ENCODE measurements around the gene PSKH1.
"Not testable (repeated sequence)": the region's sequence is repeated elsewhere in the genome, so short reads cannot be mapped to it uniquely, and the experiment has no call there.

Gene PSKH1

DNA sequence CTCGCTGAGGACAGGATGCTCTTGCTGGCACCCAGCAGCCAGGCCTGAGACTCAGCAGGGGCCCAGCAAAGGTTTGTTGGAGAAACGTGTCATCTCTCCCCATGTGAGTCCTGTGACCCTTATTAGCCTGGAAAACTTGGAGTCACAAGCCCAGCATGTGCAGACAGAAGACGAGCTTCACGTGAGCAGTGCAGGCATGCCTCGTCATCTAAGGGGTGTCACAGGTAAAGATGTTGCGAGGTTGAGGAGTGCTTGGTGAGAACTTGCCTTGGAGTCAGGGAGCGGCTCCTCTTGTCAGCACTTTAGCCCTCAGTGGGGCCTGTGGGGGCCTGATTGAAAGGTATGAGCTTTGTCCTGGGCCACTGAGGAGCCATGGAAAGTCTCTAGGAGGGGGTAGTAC lies 40.8 kb downstream of the PSKH1 start:
- Mint-ChIP-seq H3K4me3 (peak overlapping the region; percentile 100), H3K27me3 (no peaks in the 10 kb centered on the region)
- DNase-seq = no peak

GRCh38 chr16:67934306-67935100 lies 41.4 kb downstream of the PSKH1 start:
- peaks cover 41% of the 10 kb centered on the region for H3K36me3 Mint-ChIP-seq (ENCODE audit: low read depth)
- H3K4me3 Mint-ChIP-seq = peak overlapping the region; percentile 100
- H3K27me3 Mint-ChIP-seq = no peaks in the 10 kb centered on the region
- peak overlapping the region; percentile 100 for H3K27ac Mint-ChIP-seq
- H3K4me1 Mint-ChIP-seq = peaks cover 31% of the 10 kb centered on the region
- no peaks in the 10 kb centered on the region for H3K9me3 Mint-ChIP-seq
- ATAC-seq (no peak), DNase-seq (no peak)

More for the DNA sequence above, 40.8 kb downstream of the PSKH1 start:
- no peaks in the 10 kb centered on the region for H3K9me3 Mint-ChIP-seq
- ATAC-seq = no peak
- H3K27ac Mint-ChIP-seq = peak overlapping the region; percentile 100
- peaks cover 41% of the 10 kb centered on the region for H3K36me3 Mint-ChIP-seq (ENCODE audit: low read depth)
- H3K4me1 Mint-ChIP-seq = peaks cover 24% of the 10 kb centered on the region

GRCh38 chr16:67935101-67935401 lies 42.0 kb downstream of the PSKH1 start:
- no peaks in the 10 kb centered on the region for H3K27me3 Mint-ChIP-seq
- peak overlapping the region; percentile 100 for H3K4me3 Mint-ChIP-seq
- DNase-seq (no peak), ATAC-seq (no peak)
- peak overlapping the region; percentile 100 for H3K27ac Mint-ChIP-seq
- peaks cover 36% of the 10 kb centered on the region for H3K4me1 Mint-ChIP-seq
- peaks cover 41% of the 10 kb centered on the region for H3K36me3 Mint-ChIP-seq (ENCODE audit: low read depth)
- no peaks in the 10 kb centered on the region for H3K9me3 Mint-ChIP-seq

- H3K36me3 Mint-ChIP-seq (ENCODE audit: low read depth) = peaks cover 41% of the 10 kb centered on the region
- peaks cover 41% of the 10 kb centered on the region for H3K4me1 Mint-ChIP-seq
- no peaks in the 10 kb centered on the region for H3K27me3 Mint-ChIP-seq
- peak overlapping the region; percentile 100 for H3K27ac Mint-ChIP-seq
- H3K9me3 Mint-ChIP-seq = no peaks in the 10 kb centered on the region
- ATAC-seq = peak; percentile 91
- peak; percentile 96 for DNase-seq
- peak overlapping the region; percentile 100 for H3K4me3 Mint-ChIP-seq
These were observed 42.5 kb downstream of the PSKH1 start for GRCh38 chr16:67935402-67936123.

GRCh38 chr16:67936124-67936879 lies 43.2 kb downstream of the PSKH1 start, which contains the start of gene PSMB10:
Gene PSMB10, minus strand, starts transcription at chr16:67936850. Its CDS starts 101 bp downstream, at chr16:67936749.
- peak; percentile 61 for DNase-seq
- peaks cover 41% of the 10 kb centered on the region for H3K36me3 Mint-ChIP-seq (ENCODE audit: low read depth)
- peak within 1 kb of the TSS; percentile 100 for H3K4me3 Mint-ChIP-seq
- peaks cover 41% of the 10 kb centered on the region for H3K4me1 Mint-ChIP-seq
- H3K9me3 Mint-ChIP-seq = no peaks in the 10 kb centered on the region
- H3K27ac Mint-ChIP-seq = peak within 1 kb of the TSS; percentile 100
- ATAC-seq = peak; percentile 11
- H3K27me3 Mint-ChIP-seq = no peaks in the 10 kb centered on the region

- Mint-ChIP-seq H3K4me3 (peak overlapping the region; percentile 100), H3K9me3 (no peaks in the 10 kb centered on the region), H3K36me3 (ENCODE audit: low read depth) (peaks cover 40% of the 10 kb centered on the region), H3K4me1 (peaks cover 47% of the 10 kb centered on the region), H3K27ac (peak overlapping the region; percentile 100), H3K27me3 (no peaks in the 10 kb centered on the region)
- DNase-seq (peak; percentile 74), ATAC-seq (peak; percentile 44)
These were observed 44.0 kb downstream of the PSKH1 start for GRCh38 chr16:67936880-67937605.

DNA sequence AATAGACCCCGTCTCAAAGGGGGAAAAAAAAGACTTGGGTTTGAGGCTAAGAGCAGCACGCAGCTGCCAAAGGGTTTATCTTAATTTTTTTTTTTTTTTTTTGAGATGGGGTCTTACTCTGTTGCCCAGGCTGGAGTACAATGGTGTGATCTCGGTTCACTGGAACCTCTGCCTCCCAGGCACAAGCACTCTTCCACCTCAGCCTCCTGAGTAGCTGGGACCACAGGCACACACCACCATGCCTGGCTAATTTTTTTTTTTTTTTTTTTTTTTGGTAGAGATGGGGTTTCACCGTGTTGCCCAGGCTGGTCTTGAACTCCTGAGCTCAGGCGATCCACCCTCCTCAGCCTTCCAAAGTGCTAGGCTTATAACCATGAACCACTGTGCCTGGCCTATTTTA lies 44.7 kb downstream of the PSKH1 start:
- peaks cover 49% of the 10 kb centered on the region for H3K4me1 Mint-ChIP-seq
- DNase-seq, ATAC-seq, H3K9me3 Mint-ChIP-seq, H3K27me3 Mint-ChIP-seq: not testable (repeated sequence)
- H3K36me3 Mint-ChIP-seq (ENCODE audit: low read depth) = peaks cover 37% of the 10 kb centered on the region
- peak overlapping the region; percentile 100 for H3K27ac Mint-ChIP-seq
- H3K4me3 Mint-ChIP-seq = peak overlapping the region; percentile 100

DNA sequence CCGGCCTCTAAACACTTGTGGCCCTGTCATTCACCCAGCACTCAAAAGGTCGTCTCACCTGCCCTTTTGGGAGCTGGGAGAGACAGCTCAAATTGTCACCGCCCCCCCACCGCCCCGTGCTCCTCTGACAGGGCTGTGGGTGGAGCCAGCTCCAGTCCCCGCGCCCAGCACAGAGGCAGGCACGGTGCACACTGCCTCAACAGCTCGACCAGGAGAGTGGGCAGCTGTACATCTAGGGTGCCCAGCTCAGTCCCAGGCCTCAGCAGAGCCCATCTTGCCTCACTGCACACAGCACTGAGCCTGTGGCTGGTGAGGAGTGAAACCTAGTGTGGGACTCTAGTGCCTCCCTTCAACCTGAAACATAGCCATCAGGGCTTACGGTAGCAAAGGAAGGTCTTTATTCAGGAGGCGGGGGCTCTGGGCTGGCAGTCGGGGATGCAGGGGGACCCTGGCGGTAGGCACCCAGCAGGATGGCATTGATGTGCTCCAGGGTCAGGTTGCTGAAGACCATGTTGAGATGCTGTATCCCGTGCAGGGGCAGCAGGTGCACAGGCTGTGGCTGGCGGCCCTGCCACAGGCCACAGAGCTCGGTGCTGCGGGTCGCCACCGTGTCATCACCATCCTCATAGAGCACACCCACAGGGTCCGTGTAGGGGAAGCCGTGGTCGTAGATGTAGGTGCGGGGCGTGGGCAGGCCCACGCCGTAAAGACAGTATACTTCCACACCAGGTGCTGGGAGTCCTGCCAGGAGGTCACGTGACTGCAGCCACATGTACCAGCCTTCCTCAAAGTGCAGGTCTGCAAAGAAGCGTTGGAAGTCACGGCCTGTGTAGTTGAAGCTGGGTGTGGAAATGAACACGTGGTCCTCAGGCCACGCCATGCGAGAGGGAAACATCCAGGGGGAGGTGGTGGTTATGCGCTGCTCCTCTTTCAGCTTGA lies 46.7 kb downstream of the PSKH1 start:
- peak overlapping the region; percentile 78 for H3K27ac Mint-ChIP-seq
- no peaks in the 10 kb centered on the region for H3K27me3 Mint-ChIP-seq
- H3K36me3 Mint-ChIP-seq (ENCODE audit: low read depth) = peaks cover 24% of the 10 kb centered on the region
- H3K9me3 Mint-ChIP-seq = no peaks in the 10 kb centered on the region
- H3K4me3 Mint-ChIP-seq = peak overlapping the region; percentile 29
- H3K4me1 Mint-ChIP-seq = peaks cover 42% of the 10 kb centered on the region
- DNase-seq (peak; percentile 74), ATAC-seq (peak; percentile 33)

DNA sequence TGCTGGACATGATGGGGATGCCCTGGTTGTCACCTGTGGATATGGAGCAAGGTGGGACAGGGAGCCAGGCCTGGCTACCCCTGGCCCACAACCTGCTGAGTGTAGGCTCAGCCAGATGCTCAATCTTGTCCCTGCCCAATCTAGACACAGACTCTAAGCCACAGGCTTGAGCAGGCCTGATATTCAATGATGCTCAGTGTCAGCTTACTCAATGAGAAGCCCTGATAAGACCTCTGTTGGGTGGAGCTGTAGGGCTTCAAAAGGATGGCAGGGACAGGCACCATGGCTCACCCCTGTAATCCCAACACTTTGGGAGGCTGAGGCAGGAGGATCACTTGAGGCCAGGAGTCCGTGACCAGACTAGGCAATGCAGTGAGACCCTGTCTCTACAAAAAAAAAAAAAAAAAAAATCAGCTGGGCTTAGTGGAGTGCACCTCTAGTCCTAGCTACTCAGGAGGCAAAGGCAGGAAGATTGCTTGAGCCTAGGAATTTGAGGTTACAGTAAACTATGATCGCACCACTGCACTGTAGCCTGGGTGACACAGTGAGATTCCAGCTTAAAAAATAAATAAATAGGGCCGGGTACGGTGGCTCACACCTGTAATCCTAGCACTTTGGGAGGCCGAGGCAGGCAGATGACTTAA lies 47.5 kb downstream of the PSKH1 start:
- ATAC-seq (no peak), DNase-seq (no peak)
- H3K27me3 Mint-ChIP-seq = no peaks in the 10 kb centered on the region
- peak overlapping the region; percentile 29 for H3K4me3 Mint-ChIP-seq
- peaks cover 34% of the 10 kb centered on the region for H3K4me1 Mint-ChIP-seq
- H3K27ac Mint-ChIP-seq = peak overlapping the region; percentile 78
- peaks cover 17% of the 10 kb centered on the region for H3K36me3 Mint-ChIP-seq (ENCODE audit: low read depth)
- H3K9me3 Mint-ChIP-seq = no peaks in the 10 kb centered on the region

- H3K27ac Mint-ChIP-seq = peak overlapping the region; percentile 60
- no peak for DNase-seq
- ATAC-seq = no peak
- H3K27me3 Mint-ChIP-seq = no peaks in the 10 kb centered on the region
- no peak overlapping the region for H3K4me3 Mint-ChIP-seq
- H3K9me3 Mint-ChIP-seq = no peaks in the 10 kb centered on the region
- H3K4me1 Mint-ChIP-seq = peaks cover 34% of the 10 kb centered on the region
- H3K36me3 Mint-ChIP-seq (ENCODE audit: low read depth) = peaks cover 7% of the 10 kb centered on the region
These were observed 48.6 kb downstream of the PSKH1 start for GRCh38 chr16:67941469-67942199.

- Mint-ChIP-seq H3K36me3 (ENCODE audit: low read depth) (peaks cover 4% of the 10 kb centered on the region), H3K27me3 (no peaks in the 10 kb centered on the region), H3K4me1 (peaks cover 29% of the 10 kb centered on the region), H3K9me3 (no peaks in the 10 kb centered on the region), H3K27ac (no peak overlapping the region), H3K4me3 (no peak overlapping the region)
- peak; percentile 42 for DNase-seq
- ATAC-seq = peak; percentile 30
These were observed 49.1 kb downstream of the PSKH1 start for GRCh38 chr16:67942200-67942509.

GRCh38 chr16:67942510-67943255 lies 49.6 kb downstream of the PSKH1 start:
- Mint-ChIP-seq H3K27me3 (no peaks in the 10 kb centered on the region), H3K36me3 (ENCODE audit: low read depth) (peaks cover 2% of the 10 kb centered on the region), H3K9me3 (no peaks in the 10 kb centered on the region), H3K4me3 (no peak overlapping the region), H3K27ac (no peak overlapping the region), H3K4me1 (peaks cover 26% of the 10 kb centered on the region)
- DNase-seq (no peak), ATAC-seq (no peak)
